Muscle of arm (tissue), 12 donors: ENCODE data around the gene CELA3A. TPM values are rescaled to one million over a fixed set of nuclear protein-coding genes. Genes with fewer than 3 reads are reported as not detected.
"Not testable (repeated sequence)": the region's sequence is repeated elsewhere in the genome, so short reads cannot be mapped to it uniquely, and the experiment has no call there.

Experiments used
- DNase-seq: peaks from one replicate; pipeline ENCODE4 v3.0.0-alpha.2; 2013
- polyA plus RNA-seq, 12 donors: library from polyadenylated mRNA; unstranded; fragments of 120-200 nt; gene quantifications; one replicate each; pipeline ENCODE4 v1.2.1, GENCODE V29; 2013; ENCODE audit not compliant: insufficient read length in 12 of 12

Gene CELA3A
- polyA plus RNA-seq, 12 donors: 0.18 to 0.67 (median 0.25) TPM; not detected in 7

DNA sequence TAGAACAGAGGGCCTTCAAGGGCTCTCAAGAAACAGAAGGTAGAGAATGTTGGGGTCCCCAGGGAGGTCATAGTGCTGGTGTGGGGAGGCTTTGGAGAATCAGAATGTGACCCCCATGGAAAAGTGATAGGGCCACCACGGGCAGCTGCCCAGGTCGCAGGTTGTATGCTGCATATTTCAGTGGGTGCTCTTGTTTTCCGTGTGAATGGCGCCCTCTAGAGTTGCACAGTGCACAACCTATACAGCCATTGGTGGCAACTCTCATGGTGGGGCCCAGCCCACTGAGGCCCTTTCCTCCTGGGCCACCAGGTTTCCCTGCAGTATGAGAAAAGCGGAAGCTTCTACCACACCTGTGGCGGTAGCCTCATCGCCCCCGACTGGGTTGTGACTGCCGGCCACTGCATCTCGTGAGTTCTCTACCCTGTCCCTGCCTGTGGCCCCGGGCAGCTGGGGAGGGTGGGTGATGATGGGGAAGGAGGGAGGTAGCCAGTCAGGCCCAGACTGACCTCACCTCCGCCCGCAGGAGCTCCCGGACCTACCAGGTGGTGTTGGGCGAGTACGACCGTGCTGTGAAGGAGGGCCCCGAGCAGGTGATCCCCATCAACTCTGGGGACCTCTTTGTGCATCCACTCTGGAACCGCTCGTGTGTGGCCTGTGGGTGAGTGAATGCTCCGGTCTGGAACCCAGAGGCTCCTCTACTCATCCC, 20.8 kb upstream of the CELA3A start:
- not testable (repeated sequence) for DNase-seq

DNA sequence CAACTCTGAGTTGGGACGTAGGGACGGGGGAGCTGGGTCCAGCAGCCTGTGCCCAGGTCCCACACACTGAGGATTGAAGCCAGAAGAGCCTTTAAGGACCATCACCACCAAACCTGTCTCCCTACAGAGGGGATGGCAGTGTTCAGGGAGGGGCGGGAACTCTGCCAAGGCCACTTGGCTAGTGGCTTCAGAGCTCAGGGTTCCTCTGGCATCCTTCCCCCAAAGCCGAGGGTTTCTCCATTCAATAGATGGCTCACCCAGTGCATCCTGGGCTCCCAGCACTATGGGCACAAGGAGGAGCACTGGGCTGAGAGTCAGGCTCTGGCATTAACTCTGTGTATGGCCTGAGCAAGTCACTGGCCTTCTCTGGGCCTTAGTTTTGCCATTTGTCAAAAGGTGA, 20.2 kb upstream of the CELA3A start:
- DNase-seq: not testable (repeated sequence)

- not testable (repeated sequence) for DNase-seq
Measured at GRCh38 chr1:21982122-21982521, 19.3 kb upstream of the CELA3A start.

GRCh38 chr1:21983539-21983938, 17.9 kb upstream of the CELA3A start:
- DNase-seq: not testable (repeated sequence)

DNA sequence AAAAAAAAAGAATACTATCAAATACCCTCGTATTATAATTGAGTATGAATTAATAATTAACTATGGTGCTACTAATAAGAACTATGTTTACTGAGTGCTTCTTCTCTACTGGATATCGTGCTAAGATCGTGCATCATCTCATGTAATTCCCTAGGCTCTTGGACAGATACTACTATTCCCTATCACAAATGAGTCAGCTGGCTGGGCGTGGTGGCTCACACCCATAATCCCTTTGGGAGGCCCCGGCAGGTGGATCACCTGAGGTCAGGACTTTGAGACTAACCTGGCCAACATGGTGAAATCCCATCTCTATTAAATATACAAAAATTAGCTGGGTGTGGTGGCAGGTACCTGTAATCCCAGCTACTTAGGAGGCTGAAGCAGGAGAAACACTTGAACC, 15.6 kb upstream of the CELA3A start:
- DNase-seq: not testable (repeated sequence)

DNA sequence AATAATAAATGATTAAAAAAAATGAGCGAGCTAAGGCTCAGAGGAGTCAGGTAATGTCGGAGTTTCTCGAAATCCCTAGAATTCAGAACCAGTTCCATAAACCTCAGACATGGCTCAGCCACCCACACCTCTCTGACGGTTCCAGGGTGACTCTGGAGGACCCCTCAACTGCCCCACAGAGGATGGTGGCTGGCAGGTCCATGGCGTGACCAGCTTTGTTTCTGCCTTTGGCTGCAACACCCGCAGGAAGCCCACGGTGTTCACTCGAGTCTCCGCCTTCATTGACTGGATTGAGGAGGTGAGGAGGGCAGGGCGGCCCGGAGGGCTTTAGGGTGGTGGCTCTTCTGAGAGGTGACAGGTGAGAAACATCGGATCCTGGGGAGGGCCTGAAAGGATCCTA, 15.1 kb upstream of the CELA3A start:
- DNase-seq: not testable (repeated sequence)

DNA sequence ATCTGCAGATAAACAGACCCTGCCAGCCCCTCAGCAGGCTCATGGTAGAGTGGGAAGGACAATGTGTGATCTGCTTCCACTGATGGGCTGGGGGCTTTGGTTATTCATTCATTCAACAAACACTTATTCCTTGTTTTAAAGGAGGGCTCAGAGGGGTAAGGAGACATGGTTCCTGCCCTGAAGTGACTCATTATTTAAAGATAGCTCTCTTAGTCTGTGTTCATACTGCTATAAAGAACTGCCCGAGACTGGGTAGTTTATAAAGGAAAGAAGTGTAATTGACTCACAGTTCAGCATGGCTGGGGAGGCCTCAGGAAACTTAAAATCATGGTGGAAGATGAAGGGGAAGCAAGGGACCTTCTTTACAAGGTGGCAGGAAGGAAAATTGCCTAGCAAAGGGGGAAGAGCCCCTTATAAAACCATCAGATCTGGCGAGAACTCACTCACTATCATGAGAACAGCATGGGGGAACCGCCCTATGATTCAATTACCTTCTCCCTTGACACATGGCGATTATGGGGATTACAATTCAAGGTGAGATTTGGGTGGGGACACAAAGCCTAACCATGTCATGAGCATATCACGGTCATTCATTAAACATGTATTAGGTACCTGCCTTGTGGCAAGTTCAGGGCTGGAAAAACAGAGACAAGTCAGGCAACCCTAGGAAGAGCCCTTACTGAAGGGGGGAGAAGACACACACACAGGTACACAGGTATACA, 11.6 kb upstream of the CELA3A start:
- DNase-seq: not testable (repeated sequence)

DNA sequence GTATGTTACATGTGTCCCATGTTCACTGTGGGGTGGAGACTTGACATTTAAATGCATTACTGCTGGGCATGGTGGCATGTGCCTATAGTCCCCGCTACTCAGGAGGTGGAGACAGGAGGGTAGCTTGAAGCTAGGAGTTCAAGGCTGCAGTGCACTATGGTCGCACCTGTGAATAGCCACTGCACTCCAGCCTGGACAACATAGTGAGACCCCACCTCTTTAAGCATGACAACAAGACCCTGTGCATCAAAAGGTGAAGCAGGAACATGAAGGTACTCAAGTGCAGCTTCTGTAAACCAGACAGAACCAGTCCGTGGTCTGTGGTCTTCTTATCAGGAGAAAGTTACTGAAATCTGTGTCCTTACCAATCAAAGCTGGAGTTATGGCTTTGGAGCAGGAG, 9.3 kb upstream of the CELA3A start:
- not testable (repeated sequence) for DNase-seq

DNA sequence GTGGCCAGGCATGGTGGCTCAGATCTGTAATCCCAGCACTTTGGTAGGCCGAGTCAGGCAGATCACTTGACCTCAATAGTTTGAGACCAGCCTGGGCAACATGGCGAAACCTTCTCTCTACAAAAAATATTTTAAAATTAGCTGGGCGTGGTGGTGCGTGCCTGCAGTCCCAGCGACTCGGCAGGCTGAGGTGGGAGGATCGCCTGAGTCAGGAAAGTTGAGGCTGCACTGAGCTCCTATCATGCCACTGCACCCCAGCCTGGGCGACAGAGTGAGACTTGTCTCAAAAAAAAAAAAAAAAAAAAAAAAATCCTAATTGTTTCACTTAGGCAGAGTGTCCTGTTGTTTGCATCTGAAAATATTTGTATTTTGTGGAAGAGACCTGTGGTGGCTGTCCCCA, 6.7 kb upstream of the CELA3A start:
- DNase-seq: not testable (repeated sequence)

DNA sequence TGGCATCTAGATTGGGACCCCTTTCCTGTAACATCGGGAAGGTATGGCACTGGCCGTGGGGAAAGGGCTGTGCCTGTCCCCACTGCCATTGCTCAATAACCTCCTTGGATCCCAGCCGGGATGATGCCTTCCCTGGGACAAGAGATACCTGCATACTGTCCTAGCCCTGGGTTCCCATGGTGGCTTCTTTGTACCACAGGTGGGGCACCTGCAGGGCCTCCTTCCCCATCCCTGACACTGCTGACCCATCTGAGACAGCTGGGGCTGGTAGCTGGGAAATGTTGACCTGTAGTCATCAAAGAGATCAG, 4.8 kb upstream of the CELA3A start:
- not testable (repeated sequence) for DNase-seq

DNA sequence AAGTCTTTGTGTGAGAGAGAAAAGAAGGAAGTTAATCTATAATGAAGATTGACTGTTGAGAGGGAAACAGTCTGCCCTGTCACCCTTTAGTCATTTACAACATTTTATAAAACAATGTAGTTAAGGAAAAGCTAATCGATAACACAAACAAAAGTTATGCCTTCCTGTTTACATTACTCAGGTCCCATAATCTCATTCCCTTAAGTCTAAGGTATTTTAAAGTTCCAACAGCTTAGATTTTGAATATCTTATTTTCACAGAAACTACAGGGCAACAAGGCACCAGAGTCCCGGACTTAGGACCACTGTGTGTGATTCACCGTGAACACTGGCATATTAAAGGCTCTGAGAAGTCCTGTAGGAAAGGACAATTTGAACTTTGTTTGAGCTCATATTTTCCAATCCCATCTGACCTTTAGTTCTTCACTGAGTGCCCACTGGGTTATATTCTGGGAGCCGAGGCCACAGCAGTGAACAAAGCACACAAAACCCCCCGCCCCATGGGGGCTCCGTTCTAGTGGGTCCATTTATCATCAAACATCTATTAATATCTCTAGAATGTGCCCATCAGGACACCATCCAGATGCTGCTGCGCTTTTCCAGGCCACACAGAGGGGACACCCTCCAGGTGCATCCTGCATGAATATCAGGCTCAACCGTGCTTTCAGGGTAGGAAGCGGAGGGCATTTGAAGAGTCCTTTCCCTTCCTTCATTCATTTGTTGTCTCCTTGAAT, 3.4 kb upstream of the CELA3A start:
- DNase-seq: not testable (repeated sequence)

DNA sequence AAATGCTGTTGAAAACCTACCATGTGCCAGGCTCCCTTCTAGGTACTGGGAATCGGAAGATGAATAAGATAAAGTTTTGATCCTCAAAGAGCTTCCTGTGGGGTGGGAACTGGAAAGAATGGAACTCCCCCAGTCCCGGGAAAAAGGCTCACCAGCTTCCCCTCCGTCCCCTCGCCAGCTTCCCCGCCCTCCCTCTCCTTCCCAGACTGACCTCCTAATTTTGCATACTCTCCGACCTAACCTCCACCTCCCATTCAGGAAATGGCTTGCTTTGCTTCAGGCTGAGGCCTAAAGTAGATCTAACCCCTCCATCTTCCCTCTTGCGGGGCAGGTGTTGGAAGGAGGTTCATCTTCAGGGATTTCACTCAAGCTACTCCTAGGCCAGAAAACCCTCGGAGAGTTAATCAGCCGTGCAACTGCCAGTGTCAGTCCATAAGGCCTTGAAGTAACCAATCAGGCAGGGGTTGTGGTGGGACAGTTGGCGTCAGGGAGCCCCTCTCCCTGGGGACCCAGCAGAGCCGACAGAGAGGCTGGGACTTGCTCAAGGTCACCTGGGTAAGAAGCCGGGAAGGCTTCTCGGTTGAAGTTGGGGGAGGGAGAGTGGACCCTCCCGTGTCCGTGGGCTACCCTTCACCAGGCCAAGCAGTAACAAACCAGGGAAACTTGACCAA, 2.7 kb upstream of the CELA3A start:
- not testable (repeated sequence) for DNase-seq

- not testable (repeated sequence) for DNase-seq
Measured at GRCh38 chr1:21999645-22000044, 1.8 kb upstream of the CELA3A start.

DNA sequence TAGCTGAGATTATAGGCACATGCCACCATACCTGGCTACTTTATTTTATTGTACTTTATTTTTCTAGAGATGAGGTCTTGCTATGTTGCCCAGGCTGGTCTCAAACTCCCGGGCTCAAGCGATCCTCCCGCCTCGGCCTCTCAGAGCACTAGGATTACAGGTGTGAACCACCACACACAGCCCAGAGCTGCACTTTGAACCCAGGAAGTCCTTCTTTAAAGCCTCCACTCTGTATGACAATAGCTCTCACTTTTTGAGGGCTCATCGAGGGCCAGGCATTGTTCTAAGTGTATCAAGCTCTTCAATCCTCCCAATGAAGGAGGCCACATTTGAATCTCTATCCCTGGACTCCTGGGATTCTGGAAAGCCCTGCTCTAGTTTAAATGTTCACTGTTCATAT, 1.0 kb downstream of the CELA3A start:
- not testable (repeated sequence) for DNase-seq

DNA sequence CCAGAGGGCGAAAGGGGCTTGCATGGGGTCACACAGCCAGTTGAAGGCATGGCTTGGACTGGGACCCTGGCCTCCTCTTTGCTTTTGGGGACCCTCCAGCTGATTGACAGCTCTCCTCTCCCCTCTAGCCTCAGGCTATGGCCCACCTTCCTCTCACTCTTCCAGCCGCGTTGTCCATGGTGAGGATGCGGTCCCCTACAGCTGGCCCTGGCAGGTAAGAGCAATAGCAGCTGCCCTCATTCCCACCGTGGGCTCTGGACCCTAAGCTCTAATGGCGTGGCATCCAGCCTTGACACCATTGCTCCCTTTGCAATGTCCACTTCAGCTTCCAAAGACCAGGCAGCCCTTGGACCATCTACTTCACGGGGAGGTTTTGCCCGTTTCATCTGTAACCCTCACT, 1.4 kb downstream of the CELA3A start:
- DNase-seq: not testable (repeated sequence)

GRCh38 chr1:22003959-22004358, 2.5 kb downstream of the CELA3A start:
- not testable (repeated sequence) for DNase-seq

- not testable (repeated sequence) for DNase-seq
Measured at GRCh38 chr1:22005261-22006149, 4.0 kb downstream of the CELA3A start.

DNA sequence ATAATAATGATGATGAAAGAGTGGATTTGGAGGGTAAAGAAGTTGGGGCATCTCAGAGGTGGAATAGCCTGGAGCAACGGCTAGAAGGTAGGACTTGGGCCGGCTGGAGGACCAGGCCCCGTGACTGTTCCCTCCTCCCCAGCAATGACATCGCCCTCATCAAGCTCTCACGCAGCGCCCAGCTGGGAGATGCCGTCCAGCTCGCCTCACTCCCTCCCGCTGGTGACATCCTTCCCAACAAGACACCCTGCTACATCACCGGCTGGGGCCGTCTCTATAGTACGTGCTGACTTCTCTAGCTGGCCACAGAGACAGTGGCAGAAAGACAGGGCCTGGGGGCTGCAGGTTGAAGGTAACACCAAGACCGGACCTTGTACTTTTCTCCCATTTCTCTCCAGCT, 5.3 kb downstream of the CELA3A start:
- not testable (repeated sequence) for DNase-seq

GRCh38 chr1:22007262-22007661, 5.8 kb downstream of the CELA3A start:
- not testable (repeated sequence) for DNase-seq

GRCh38 chr1:22009566-22009965, 8.1 kb downstream of the CELA3A start:
- not testable (repeated sequence) for DNase-seq

DNA sequence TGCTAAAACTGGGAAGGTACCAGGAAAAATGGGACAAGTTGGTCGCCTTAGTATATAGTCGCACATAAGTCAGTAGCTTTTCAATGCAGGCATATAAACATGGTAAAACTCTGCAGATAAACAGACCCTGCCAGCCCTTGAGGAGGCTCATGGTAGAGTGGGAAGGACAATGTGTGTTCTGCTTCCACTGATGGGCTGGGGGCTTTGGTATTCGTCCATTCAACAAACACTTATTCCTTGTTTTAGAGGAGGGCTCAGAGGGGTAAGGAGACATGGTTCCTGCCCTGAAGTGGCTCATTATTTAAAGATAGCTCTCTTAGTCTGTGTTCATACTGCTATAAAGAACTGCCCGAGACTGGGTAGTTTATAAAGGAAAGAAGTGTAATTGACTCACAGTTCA, 11.3 kb downstream of the CELA3A start:
- not testable (repeated sequence) for DNase-seq
